Activated CD4-positive, alpha-beta T cell treated with anti-CD3 and anti-CD28 coated beads, Interleukin-2, amount 50 U/mL, for 16 hours (primary cell): ENCODE data around the gene STON2.
A peak's percentile ranks its signal among the peaks of the same experiment; 100 is the strongest.

Experiments
- DNase-seq: peaks from one replicate; pipeline ENCODE4 v3.0.0-alpha.2; 2020

Gene STON2

GRCh38 chr14:81331229-81332021 lies 68.7 kb downstream of the STON2 start:
- DNase-seq, result no peak

GRCh38 chr14:81330619-81331122 lies 69.5 kb downstream of the STON2 start:
- DNase-seq, result peak; percentile 3

GRCh38 chr14:81329640-81330381 lies 70.3 kb downstream of the STON2 start:
- DNase-seq, result no peak

- DNase-seq, result no peak
These were observed 73.7 kb downstream of the STON2 start for GRCh38 chr14:81326451-81326850.

GRCh38 chr14:81324011-81324410 lies 76.1 kb downstream of the STON2 start:
- no peak for DNase-seq

- no peak for DNase-seq
These were observed 77.0 kb downstream of the STON2 start for GRCh38 chr14:81323093-81323492.

- DNase-seq, result no peak
These were observed 80.2 kb downstream of the STON2 start for GRCh38 chr14:81319946-81320345.

- DNase-seq, result no peak
These were observed 80.8 kb downstream of the STON2 start for GRCh38 chr14:81319314-81319713.

- DNase-seq, result no peak
These were observed 84.8 kb downstream of the STON2 start for GRCh38 chr14:81315341-81315740.

GRCh38 chr14:81314443-81315175 lies 85.5 kb downstream of the STON2 start:
- DNase-seq, result no peak

- DNase-seq, result no peak
These were observed 86.2 kb downstream of the STON2 start for GRCh38 chr14:81313775-81314429.

- DNase-seq, result no peak
These were observed 86.9 kb downstream of the STON2 start for GRCh38 chr14:81313200-81313599.

- DNase-seq, result no peak
These were observed 87.7 kb downstream of the STON2 start for GRCh38 chr14:81312289-81312876.

GRCh38 chr14:81311778-81312177 lies 88.3 kb downstream of the STON2 start:
- DNase-seq, result no peak

GRCh38 chr14:81311141-81311540 lies 89.0 kb downstream of the STON2 start:
- no peak for DNase-seq

GRCh38 chr14:81310606-81311005 lies 89.5 kb downstream of the STON2 start:
- no peak for DNase-seq

GRCh38 chr14:81309511-81309910 lies 90.6 kb downstream of the STON2 start:
- DNase-seq, result no peak

GRCh38 chr14:81305743-81306142 lies 94.4 kb downstream of the STON2 start:
- no peak for DNase-seq

GRCh38 chr14:81305065-81305464 lies 95.1 kb downstream of the STON2 start:
- DNase-seq, result no peak

- peak; percentile 76 for DNase-seq
These were observed 96.7 kb downstream of the STON2 start for GRCh38 chr14:81303258-81303935.

GRCh38 chr14:81302638-81303037 lies 97.5 kb downstream of the STON2 start:
- DNase-seq, result no peak

- DNase-seq, result no peak
These were observed 98.3 kb downstream of the STON2 start for GRCh38 chr14:81301813-81302212.
